Activated CD4-positive, CD25-positive, alpha-beta regulatory T cell treated with anti-CD3 and anti-CD28 coated beads, Interleukin-2, amount 50 U/mL, for 16 hours (primary cell): ENCODE measurements around the gene CAMK2D.

ENCODE experiments used
- DNase-seq: peaks from one replicate; pipeline ENCODE4 v3.0.0-alpha.2; 2020; ENCODE audit warnings: low read depth, low spot score

The CAMK2D gene

GRCh38 chr4:113637823-113638561 is 123.5 kb downstream of the CAMK2D start:
- no peak for DNase-seq

- no peak for DNase-seq
Observed at GRCh38 chr4:113637363-113637762, 124.2 kb downstream of the CAMK2D start.

GRCh38 chr4:113636877-113637276 is 124.7 kb downstream of the CAMK2D start:
- DNase-seq: no peak

- no peak for DNase-seq
Observed at GRCh38 chr4:113636438-113636818, 125.1 kb downstream of the CAMK2D start.

- DNase-seq: no peak
Observed at GRCh38 chr4:113635739-113636437, 125.7 kb downstream of the CAMK2D start.

GRCh38 chr4:113634081-113634969 is 127.2 kb downstream of the CAMK2D start:
- no peak for DNase-seq

GRCh38 chr4:113633467-113633866 is 128.1 kb downstream of the CAMK2D start:
- no peak for DNase-seq

GRCh38 chr4:113628711-113629110 is 132.8 kb downstream of the CAMK2D start:
- DNase-seq: no peak

- no peak for DNase-seq
Observed at GRCh38 chr4:113627321-113627720, 134.2 kb downstream of the CAMK2D start.

- DNase-seq: no peak
Observed at GRCh38 chr4:113625902-113626301, 135.6 kb downstream of the CAMK2D start.

- DNase-seq: no peak
Observed at GRCh38 chr4:113623274-113623894, 138.2 kb downstream of the CAMK2D start.

GRCh38 chr4:113621633-113622032 is 139.9 kb downstream of the CAMK2D start:
- DNase-seq: no peak

- no peak for DNase-seq
Observed at GRCh38 chr4:113620032-113620431, 141.5 kb downstream of the CAMK2D start.

- DNase-seq: no peak
Observed at GRCh38 chr4:113619526-113619925, 142.0 kb downstream of the CAMK2D start.

- no peak for DNase-seq
Observed at GRCh38 chr4:113618205-113618604, 143.3 kb downstream of the CAMK2D start.

GRCh38 chr4:113617195-113617594 is 144.3 kb downstream of the CAMK2D start:
- DNase-seq: no peak

- DNase-seq: no peak
Observed at GRCh38 chr4:113616443-113616842, 145.1 kb downstream of the CAMK2D start.

- DNase-seq: no peak
Observed at GRCh38 chr4:113614414-113614813, 147.1 kb downstream of the CAMK2D start.

- no peak for DNase-seq
Observed at GRCh38 chr4:113613503-113613902, 148.0 kb downstream of the CAMK2D start.

- no peak for DNase-seq
Observed at GRCh38 chr4:113610537-113610936, 151.0 kb downstream of the CAMK2D start.

- no peak for DNase-seq
Observed at GRCh38 chr4:113607998-113608397, 153.5 kb downstream of the CAMK2D start.
